Loucy (cell line): ENCODE measurements around the gene GHRHR.

ENCODE experiments used
- H2AFZ ChIP-seq: fragments of 200-600 bp; sonication (generic); 2 replicates; pipeline ENCODE4 v1.6.0; 2016; ENCODE audit warnings: antibody characterized with exemption, mild to moderate bottlenecking, low read length, moderate library complexity
- H3F3A ChIP-seq: fragments of 200-600 bp; 2 replicates; pipeline ENCODE4 v1.6.0; 2016; ENCODE audit warnings: antibody characterized with exemption, low read depth, mild to moderate bottlenecking
- H3K27me3 ChIP-seq: fragments of 200-600 bp; sonication (generic); 2 replicates; pipeline ENCODE4 v1.6.1; 2014; ENCODE audit warnings: low read length, mild to moderate bottlenecking; ENCODE audit not compliant: insufficient read depth, poor library complexity, severe bottlenecking
- H3K36me3 ChIP-seq: fragments of 200-600 bp; sonication (generic); 2 replicates; pipeline ENCODE4 v1.6.1; 2016; ENCODE audit warnings: low read length; ENCODE audit not compliant: insufficient read depth
- H3K4me1 ChIP-seq: fragments of 200-600 bp; sonication (generic); 2 replicates; pipeline ENCODE4 v1.5.1; 2014; ENCODE audit warnings: low read length, mild to moderate bottlenecking; ENCODE audit not compliant: insufficient read depth, poor library complexity, severe bottlenecking
- H3K4me2 ChIP-seq: fragments of 200-600 bp; sonication (generic); 2 replicates; pipeline ENCODE4 v1.6.0; 2014; ENCODE audit warnings: antibody characterized with exemption, low read length, low read depth, mild to moderate bottlenecking; ENCODE audit not compliant: poor library complexity, severe bottlenecking
- H3K4me3 ChIP-seq: fragments of 200-600 bp; sonication (generic); 2 replicates; pipeline ENCODE4 v1.5.1; 2014; ENCODE audit warnings: low read length, mild to moderate bottlenecking, mixed read lengths; ENCODE audit not compliant: poor library complexity, severe bottlenecking
- H3K79me2 ChIP-seq: fragments of 200-600 bp; sonication (generic); 2 replicates; pipeline ENCODE4 v1.6.1; 2014; ENCODE audit warnings: low read length; ENCODE audit not compliant: insufficient read depth
- H3K9ac ChIP-seq: fragments of 200-600 bp; sonication (generic); 2 replicates; pipeline ENCODE4 v1.6.0; 2014; ENCODE audit warnings: mild to moderate bottlenecking, low read depth, low read length, moderate library complexity; ENCODE audit not compliant: poor library complexity, severe bottlenecking
- H3K9me2 ChIP-seq: fragments of 200-600 bp; sonication (generic); replicated peaks from 2 replicates; pipeline ENCODE4 v1.6.1; 2016; ENCODE audit warnings: low read depth, low read length, mixed read lengths
- H3K9me3 ChIP-seq: fragments of 200-600 bp; sonication (generic); 2 replicates; pipeline ENCODE4 v1.6.1; 2014; ENCODE audit warnings: mild to moderate bottlenecking, antibody characterized with exemption, low read length, low read depth; ENCODE audit not compliant: insufficient read depth
- H4K20me1 ChIP-seq: fragments of 200-600 bp; sonication (generic); 2 replicates; pipeline ENCODE4 v1.6.0; 2014; ENCODE audit warnings: antibody characterized with exemption, low read length, mild to moderate bottlenecking; ENCODE audit not compliant: insufficient read depth, poor library complexity, severe bottlenecking
- EZH2phosphoT487 ChIP-seq: fragments of 200-600 bp; IDR thresholded peaks from 2 replicates; pipeline ENCODE4 v1.6.1; 2018; ENCODE audit warnings: antibody characterized with exemption, mild to moderate bottlenecking, moderate library complexity, borderline replicate concordance
- TF ChIP-seq, protein P1 (sequence below): fragments of 200-600 bp; sonication (generic); conservative IDR thresholded peaks from 2 replicates; pipeline ENCODE4 v1.5.1; 2014; ENCODE audit warnings: mild to moderate bottlenecking, antibody characterized with exemption, low read length

The GHRHR gene

DNA sequence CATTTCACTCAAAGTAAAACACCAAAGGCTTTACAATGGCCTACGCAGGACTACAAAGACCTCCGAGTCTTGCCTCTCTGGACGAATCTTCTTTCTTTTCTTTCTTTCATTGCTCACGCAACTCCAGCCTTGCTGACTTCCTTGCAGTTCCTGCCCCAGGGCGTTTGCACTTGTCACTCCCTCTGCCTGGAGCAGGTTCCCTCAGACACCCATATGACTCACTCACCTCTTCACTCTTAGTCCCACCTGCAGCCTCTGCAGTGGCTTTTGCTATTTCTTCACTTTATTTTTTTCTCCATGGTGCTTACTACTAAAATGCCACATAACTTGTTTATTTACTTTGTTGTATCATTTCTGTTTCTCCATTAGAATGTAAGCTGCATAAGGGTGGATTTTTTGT is 33.1 kb downstream of the GHRHR start:
- H3K27me3 ChIP-seq, result no peaks in the 10 kb centered on the region
- no peak for TF ChIP-seq EZH2phosphoT487
- TF ChIP-seq, protein P1, sequence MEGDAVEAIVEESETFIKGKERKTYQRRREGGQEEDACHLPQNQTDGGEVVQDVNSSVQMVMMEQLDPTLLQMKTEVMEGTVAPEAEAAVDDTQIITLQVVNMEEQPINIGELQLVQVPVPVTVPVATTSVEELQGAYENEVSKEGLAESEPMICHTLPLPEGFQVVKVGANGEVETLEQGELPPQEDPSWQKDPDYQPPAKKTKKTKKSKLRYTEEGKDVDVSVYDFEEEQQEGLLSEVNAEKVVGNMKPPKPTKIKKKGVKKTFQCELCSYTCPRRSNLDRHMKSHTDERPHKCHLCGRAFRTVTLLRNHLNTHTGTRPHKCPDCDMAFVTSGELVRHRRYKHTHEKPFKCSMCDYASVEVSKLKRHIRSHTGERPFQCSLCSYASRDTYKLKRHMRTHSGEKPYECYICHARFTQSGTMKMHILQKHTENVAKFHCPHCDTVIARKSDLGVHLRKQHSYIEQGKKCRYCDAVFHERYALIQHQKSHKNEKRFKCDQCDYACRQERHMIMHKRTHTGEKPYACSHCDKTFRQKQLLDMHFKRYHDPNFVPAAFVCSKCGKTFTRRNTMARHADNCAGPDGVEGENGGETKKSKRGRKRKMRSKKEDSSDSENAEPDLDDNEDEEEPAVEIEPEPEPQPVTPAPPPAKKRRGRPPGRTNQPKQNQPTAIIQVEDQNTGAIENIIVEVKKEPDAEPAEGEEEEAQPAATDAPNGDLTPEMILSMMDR, result no peak
- no peak overlapping the region for H3K9ac ChIP-seq
- H3K79me2 ChIP-seq, result no peaks in the 10 kb centered on the region
- H2AFZ ChIP-seq, result no peak overlapping the region
- H3K9me2 ChIP-seq, result no peaks in the 10 kb centered on the region
- no peak overlapping the region for H3K4me3 ChIP-seq
- no peak overlapping the region for H3K4me2 ChIP-seq
- H4K20me1 ChIP-seq, result no peaks in the 10 kb centered on the region
- H3K4me1 ChIP-seq, result no peaks in the 10 kb centered on the region
- H3K36me3 ChIP-seq, result no peaks in the 10 kb centered on the region
- no peaks in the 10 kb centered on the region; the same call in 1 of the 2 replicates for H3K9me3 ChIP-seq
- no peaks in the 10 kb centered on the region for H3F3A ChIP-seq

DNA sequence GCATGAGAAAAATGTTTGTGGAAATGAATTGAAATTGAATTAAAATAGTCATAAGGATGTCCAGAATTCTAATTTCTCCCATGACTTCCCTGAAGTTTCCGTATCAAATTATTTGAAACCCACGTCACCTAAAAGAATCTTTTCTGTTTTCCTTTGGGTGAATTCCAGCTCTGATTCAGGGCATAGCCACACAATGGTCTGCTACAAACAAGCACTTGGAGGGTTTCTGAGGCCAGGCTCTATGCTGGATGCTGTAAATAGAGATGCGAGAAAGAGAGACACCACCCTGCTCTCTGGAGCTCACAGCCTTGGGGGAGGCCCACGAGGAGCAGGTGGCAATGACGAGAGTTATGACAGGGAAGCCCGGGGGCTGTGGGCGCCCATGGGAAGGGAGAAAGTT is 33.6 kb downstream of the GHRHR start:
- H3K27me3 ChIP-seq, result no peaks in the 10 kb centered on the region

DNA sequence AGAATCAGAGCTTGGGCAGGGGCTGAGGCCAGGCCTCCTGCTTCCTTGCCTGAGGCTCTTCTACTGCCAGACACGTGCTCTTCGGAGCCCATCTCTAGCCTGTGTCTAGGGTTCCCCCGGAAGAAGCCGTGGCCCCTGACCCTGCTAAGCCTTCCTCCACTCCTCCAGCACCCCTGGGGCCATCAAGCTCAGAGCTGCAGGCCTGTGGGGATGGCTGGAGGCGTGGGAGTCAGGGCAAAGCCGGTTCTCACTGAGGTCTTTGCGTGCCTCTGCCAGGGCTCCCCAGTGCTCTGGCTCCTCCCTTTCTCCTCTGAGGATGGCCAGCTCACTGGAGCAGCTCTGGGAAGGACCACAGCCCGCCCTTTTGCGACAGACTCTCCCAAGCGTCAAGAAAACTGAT is 34.4 kb downstream of the GHRHR start:
- Histone ChIP-seq H2AFZ (no peak overlapping the region), H3F3A (no peaks in the 10 kb centered on the region), H3K9ac (no peak overlapping the region), H3K9me2 (no peaks in the 10 kb centered on the region), H3K9me3 (no peaks in the 10 kb centered on the region; the same call in 1 of the 2 replicates), H3K4me3 (no peak overlapping the region), H4K20me1 (no peaks in the 10 kb centered on the region), H3K27me3 (no peaks in the 10 kb centered on the region), H3K36me3 (no peaks in the 10 kb centered on the region), H3K79me2 (no peaks in the 10 kb centered on the region), H3K4me1 (no peaks in the 10 kb centered on the region), H3K4me2 (no peak overlapping the region)
- TF ChIP-seq EZH2phosphoT487, result no peak
- TF ChIP-seq, protein P1, result no peak

More for the DNA sequence above, 33.6 kb downstream of the GHRHR start:
- no peak overlapping the region for H3K9ac ChIP-seq
- no peak overlapping the region for H3K4me3 ChIP-seq
- no peak for TF ChIP-seq EZH2phosphoT487
- TF ChIP-seq, protein P1, result no peak
- no peaks in the 10 kb centered on the region for H3K4me1 ChIP-seq
- H3K36me3 ChIP-seq, result no peaks in the 10 kb centered on the region
- no peaks in the 10 kb centered on the region for H3K79me2 ChIP-seq
- H3K4me2 ChIP-seq, result no peak overlapping the region
- H3F3A ChIP-seq, result no peaks in the 10 kb centered on the region
- no peaks in the 10 kb centered on the region for H3K9me2 ChIP-seq
- no peak overlapping the region for H2AFZ ChIP-seq
- no peaks in the 10 kb centered on the region for H4K20me1 ChIP-seq
- no peaks in the 10 kb centered on the region; the same call in 1 of the 2 replicates for H3K9me3 ChIP-seq
